Spleen (tissue), 11 donors: ENCODE data around the gene JADE1. TPM values are rescaled to one million over a fixed set of nuclear protein-coding genes. Genes with fewer than 3 reads are reported as not detected.

Source experiments
- DNase-seq: peaks from one replicate; pipeline ENCODE4 v3.0.0-alpha.2; 2020
- H3K27ac ChIP-seq, 8 donors: fragments of 200-600 bp; sonication (generic) in 7 of 8; 1 replicate in 4 of 8; 2 replicates in 4 of 8; pipeline versions ENCODE4 v1.5.0 to v1.8.0; 2016 to 2021; ENCODE audit warnings: inconsistent platforms in 4 of 8, mild to moderate bottlenecking in 4 of 8, moderate library complexity in 1 of 8
- H3K27me3 ChIP-seq, 7 donors: fragments of 200-600 bp; sonication (generic) in 6 of 7; replicated peaks in 1 of 7; 1 replicate in 4 of 7; 2 replicates in 3 of 7; pipeline versions ENCODE4 v1.5.0 to v1.8.0; 2016 to 2021; ENCODE audit warnings: inconsistent platforms in 3 of 7, mild to moderate bottlenecking in 1 of 7
- H3K36me3 ChIP-seq, 6 donors: fragments of 200-600 bp; sonication (generic) in 5 of 6; 1 replicate in 4 of 6; 2 replicates in 2 of 6; pipeline versions ENCODE4 v1.5.0 to v1.8.0; 2016 to 2021; ENCODE audit warnings: inconsistent platforms in 2 of 6
- H3K4me1 ChIP-seq, 6 donors: fragments of 200-600 bp; sonication (generic) in 5 of 6; 1 replicate in 3 of 6; 2 replicates in 3 of 6; pipeline versions ENCODE4 v1.5.0 to v1.8.0; 2016 to 2021; ENCODE audit warnings: inconsistent platforms in 3 of 6
- H3K4me3 ChIP-seq, 8 donors: fragments of 200-600 bp; sonication (generic) in 7 of 8; 1 replicate in 4 of 8; 2 replicates in 4 of 8; pipeline versions ENCODE4 v1.5.0 to v1.8.0; 2016 to 2021; ENCODE audit warnings: inconsistent platforms in 4 of 8, mild to moderate bottlenecking in 4 of 8, moderate library complexity in 2 of 8
- H3K9me3 ChIP-seq, 8 donors: fragments of 200-600 bp; sonication (generic) in 7 of 8; 1 replicate in 4 of 8; 2 replicates in 4 of 8; pipeline versions ENCODE4 v1.5.0 to v1.8.0; 2016 to 2021; ENCODE audit warnings: inconsistent platforms in 4 of 8
- CTCF ChIP-seq, 11 experiments: fragments of 200-600 bp in 7 of 11; fragments of 450-650 bp in 4 of 11; sonication (generic) in 4 of 11; IDR thresholded peaks in 8 of 11; conservative IDR thresholded peaks in 3 of 11; 1 replicate in 7 of 11; 2 replicates in 4 of 11; pipeline versions ENCODE4 v1.4.0 to v1.8.0; 2016 to 2021; ENCODE audit warnings: antibody characterized with exemption in 11 of 11, inconsistent platforms in 4 of 11, mild to moderate bottlenecking in 1 of 11
- POLR2A ChIP-seq, 3 donors: fragments of 450-650 bp; IDR thresholded peaks; one replicate each; pipeline ENCODE4 v1.5.1; 2017; ENCODE audit warnings: antibody characterized with exemption in 3 of 3, mild to moderate bottlenecking in 1 of 3
- POLR2AphosphoS5 ChIP-seq, 3 donors: sonication (generic); formaldehyde crosslinking; IDR thresholded peaks; one replicate each; pipeline ENCODE4 v1.5.1; 2017; ENCODE audit warnings: antibody characterized with exemption in 3 of 3
- WGBS, 5 donors: extraction: QIAGEN DNeasy Blood & Tissue Kit in 3 of 5; methylation state at CpG; one replicate each; pipeline versions ENCODE4 v1.1.5 to v1.1.7; 2013 to 2018; 5-methylcytosine and 5-hydroxymethylcytosine counted together
- intact Hi-C: fragments of 100-400 bp; cut with DNase I; formaldehyde crosslinking; loops from one replicate; pipeline ENCODE4 v1.15.0; 2023; ENCODE audit warnings: low total_unique reads
- polyA plus RNA-seq, 3 donors: library from polyadenylated mRNA; stranded (reverse); fragments of 200-250 nt; gene quantifications; one replicate each; pipeline ENCODE4 v1.2.1, GENCODE V29; 2013
- total RNA-seq, 7 donors: library from RNA; depleted of rRNA in 3 of 7; stranded (reverse); fragments of >200 nt in 3 of 7; fragmentation: NEBNext Ultra II Directional in 4 of 7; extraction: Animal tissue kit (Norgen Biotek cat#: 25700) in 4 of 7; gene quantifications; one replicate each; pipeline versions ENCODE4 v1.1.0 to v1.2.1, GENCODE V29; 2016 to 2021
- donor health status: healthy with polysubstance abuse.
- donor health status: DM: no; HTN: no; CAD: no; lungs with moderate emphysema.
- donor health status: DM: no; HTN: no; CAD: no.
- donor health status: Bipolar disorder and iron deficiency.
- donor health status: healthy.
- donor health status: DM: no; HTN: no; CAD: no.
- donor health status: DM: yes; HTN: yes; CAD: no.

Gene JADE1
- total and polyA plus RNA-seq, 10 donors: 8.1 to 37.0 (median 28.6) TPM

- DNase-seq: no peak
- H3K9me3 ChIP-seq: no peaks in the 10 kb centered on the region
- H3K4me1 ChIP-seq: peaks cover 0 to 3% (median under 1%) of the 10 kb centered on the region in 6 donors
- no peaks in the 10 kb centered on the region for H3K27me3 ChIP-seq
- peak overlapping the region in 1 of 8 donors; percentile 10 for H3K27ac ChIP-seq
- intact Hi-C loops: loop anchor here (10.0 kb wide), 2 partner anchors 414 to 674 kb away; no protein-coding TSS in a partner anchor
- H3K4me3 ChIP-seq: no peak overlapping the region
- no peak for TF ChIP-seq POLR2AphosphoS5 (IDR thresholded peaks at IDR 0.05)
- no peak for TF ChIP-seq POLR2A (IDR thresholded peaks at IDR 0.05)
- no peak for TF ChIP-seq CTCF (IDR thresholded peaks at IDR 0.05 in 8 of 11, conservative IDR thresholded peaks at IDR 0.05 in 3 of 11)
- WGBS, 5 donors: 70 to 96% (median 87%) methylated on average over 3 of the region's 3 CpGs
- H3K36me3 ChIP-seq: peaks cover 0 to 100% (median 56%) of the 10 kb centered on the region in 6 donors
These were observed 59.3 kb downstream of the JADE1 start for GRCh38 chr4:128868758-128869157.

GRCh38 chr4:128869776-128870509, 60.4 kb downstream of the JADE1 start:
- DNase-seq: no peak
- 79 to 93% (median 86%) methylated on average over 2 of the region's 2 CpGs for WGBS, 5 donors
- no peaks in the 10 kb centered on the region for H3K4me1 ChIP-seq
- H3K36me3 ChIP-seq: peaks cover 0 to 97% (median 51%) of the 10 kb centered on the region in 6 donors
- H3K9me3 ChIP-seq: no peaks in the 10 kb centered on the region
- TF ChIP-seq POLR2A (IDR thresholded peaks at IDR 0.05) (no peak), POLR2AphosphoS5 (IDR thresholded peaks at IDR 0.05) (no peak), CTCF (IDR thresholded peaks at IDR 0.05 in 8 of 11, conservative IDR thresholded peaks at IDR 0.05 in 3 of 11) (no peak)
- no peak overlapping the region for H3K27ac ChIP-seq
- no peaks in the 10 kb centered on the region for H3K27me3 ChIP-seq
- no peak overlapping the region for H3K4me3 ChIP-seq
- intact Hi-C loops: loop anchor here (10.0 kb wide), 2 partner anchors 415 to 675 kb away; no protein-coding TSS in a partner anchor

GRCh38 chr4:128871948-128872347, 62.4 kb downstream of the JADE1 start:
- no peak overlapping the region for H3K4me3 ChIP-seq
- no peak overlapping the region for H3K27ac ChIP-seq
- no peak for TF ChIP-seq POLR2A (IDR thresholded peaks at IDR 0.05)
- no peak for TF ChIP-seq CTCF (IDR thresholded peaks at IDR 0.05 in 8 of 11, conservative IDR thresholded peaks at IDR 0.05 in 3 of 11)
- TF ChIP-seq POLR2AphosphoS5 (IDR thresholded peaks at IDR 0.05): no peak
- 91 to 96% (median 95%) methylated on average over 9 of the region's 9 CpGs for WGBS, 5 donors
- intact Hi-C loops: no loop called here
- DNase-seq: no peak
- H3K36me3 ChIP-seq: peaks cover 0 to 89% (median 51%) of the 10 kb centered on the region in 6 donors
- no peaks in the 10 kb centered on the region for H3K9me3 ChIP-seq
- H3K27me3 ChIP-seq: no peaks in the 10 kb centered on the region
- no peaks in the 10 kb centered on the region for H3K4me1 ChIP-seq

- Histone ChIP-seq H3K27me3 (no peaks in the 10 kb centered on the region), H3K27ac (no peak overlapping the region), H3K4me1 (no peaks in the 10 kb centered on the region), H3K9me3 (no peaks in the 10 kb centered on the region), H3K36me3 (peaks cover 0 to 48% (median 21%) of the 10 kb centered on the region in 6 donors), H3K4me3 (no peak overlapping the region)
- TF ChIP-seq POLR2AphosphoS5 (IDR thresholded peaks at IDR 0.05) (no peak), CTCF (IDR thresholded peaks at IDR 0.05 in 8 of 11, conservative IDR thresholded peaks at IDR 0.05 in 3 of 11) (no peak), POLR2A (IDR thresholded peaks at IDR 0.05) (no peak)
- intact Hi-C loops: no loop called here
- whole genome bisulfite sequencing, 5 donors: 78 to 89% (median 85%) methylated on average over 2 of the region's 2 CpGs
- no peak for DNase-seq
These were observed 66.7 kb downstream of the JADE1 start for GRCh38 chr4:128876200-128876599.
